Measurements from ENCODE around the gene VSTM1.

VSTM1 gene

GRCh38 chr19:54035215-54036178, 28.2 kb downstream of the VSTM1 start (continued):
- no peak for TF ChIP-seq ZNF70 (CRISPR knock-in tag; IDR thresholded peaks at IDR 0.05)
- TF ChIP-seq PATZ1 (CRISPR knock-in tag; IDR thresholded peaks at IDR 0.05; ENCODE audit: borderline replicate concordance) = no peak
- TF ChIP-seq ZFP30 (CRISPR knock-in tag; IDR thresholded peaks at IDR 0.05) = no peak
- TF ChIP-seq ESRRG (CRISPR knock-in tag; IDR thresholded peaks at IDR 0.05) = no peak
- TF ChIP-seq ARNTL (CRISPR knock-in tag; IDR thresholded peaks at IDR 0.05; ENCODE audit: borderline replicate concordance, low read depth) = no peak
- no peak for TF ChIP-seq ISL1 (CRISPR knock-in tag; IDR thresholded peaks at IDR 0.05)
- TF ChIP-seq SNAI2 (CRISPR knock-in tag; IDR thresholded peaks at IDR 0.05) = no peak

DNA sequence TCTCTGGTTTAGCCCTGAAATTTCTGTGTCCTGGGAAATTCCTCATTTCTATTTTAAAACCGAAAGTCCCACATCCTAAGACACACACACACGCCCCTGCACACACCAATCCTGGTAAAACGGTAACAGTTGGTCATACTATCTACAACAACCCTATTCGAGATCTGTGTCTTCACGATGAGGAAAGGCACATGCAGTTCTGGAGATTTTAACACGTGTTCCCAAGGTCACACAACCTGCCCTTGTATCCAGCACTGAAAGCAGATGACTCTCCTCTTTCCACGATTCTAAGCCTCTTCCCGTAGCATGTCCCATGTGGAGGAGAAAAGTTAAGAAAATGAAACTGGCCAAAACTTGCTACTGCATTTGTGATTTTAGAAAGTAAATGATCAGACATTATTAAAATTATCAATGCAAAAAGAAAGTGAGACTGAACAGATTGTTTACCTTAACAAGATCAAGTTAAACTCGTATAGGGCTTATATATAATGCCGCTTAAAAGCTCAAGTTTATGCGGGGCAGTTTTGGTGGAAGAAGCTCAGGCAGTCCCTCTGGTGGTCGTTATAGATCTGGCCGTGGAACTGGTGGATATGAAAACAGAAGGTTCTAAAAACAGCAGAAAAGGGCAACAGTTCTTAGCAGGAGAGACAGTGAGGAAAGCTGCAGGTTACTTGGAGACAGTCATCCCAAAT, 32.7 kb downstream of the VSTM1 start:
- ATAC-seq = peak; percentile 80

GRCh38 chr19:54029930-54030490, 33.7 kb downstream of the VSTM1 start:
- TF ChIP-seq OSR1 (CRISPR knock-in tag; IDR thresholded peaks at IDR 0.05) (no peak), TSHZ2 (CRISPR knock-in tag; IDR thresholded peaks at IDR 0.05) (no peak), TOX (CRISPR knock-in tag; IDR thresholded peaks at IDR 0.05; ENCODE audit: borderline replicate concordance) (no peak), ZNF70 (CRISPR knock-in tag; IDR thresholded peaks at IDR 0.05) (peak; percentile 47; the same call in 1 of the 2 replicates)
- peak; percentile 84 for ATAC-seq

More for the DNA sequence above, 32.7 kb downstream of the VSTM1 start:
- TF ChIP-seq SNAI2 (CRISPR knock-in tag; IDR thresholded peaks at IDR 0.05) = no peak
- TF ChIP-seq, protein P1, sequence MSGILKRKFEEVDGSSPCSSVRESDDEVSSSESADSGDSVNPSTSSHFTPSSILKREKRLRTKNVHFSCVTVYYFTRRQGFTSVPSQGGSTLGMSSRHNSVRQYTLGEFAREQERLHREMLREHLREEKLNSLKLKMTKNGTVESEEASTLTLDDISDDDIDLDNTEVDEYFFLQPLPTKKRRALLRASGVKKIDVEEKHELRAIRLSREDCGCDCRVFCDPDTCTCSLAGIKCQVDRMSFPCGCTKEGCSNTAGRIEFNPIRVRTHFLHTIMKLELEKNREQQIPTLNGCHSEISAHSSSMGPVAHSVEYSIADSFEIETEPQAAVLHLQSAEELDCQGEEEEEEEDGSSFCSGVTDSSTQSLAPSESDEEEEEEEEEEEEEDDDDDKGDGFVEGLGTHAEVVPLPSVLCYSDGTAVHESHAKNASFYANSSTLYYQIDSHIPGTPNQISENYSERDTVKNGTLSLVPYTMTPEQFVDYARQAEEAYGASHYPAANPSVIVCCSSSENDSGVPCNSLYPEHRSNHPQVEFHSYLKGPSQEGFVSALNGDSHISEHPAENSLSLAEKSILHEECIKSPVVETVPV (CRISPR knock-in tag; IDR thresholded peaks at IDR 0.05) = no peak
- no peak for TF ChIP-seq ZNF8 (CRISPR knock-in tag; IDR thresholded peaks at IDR 0.05)

DNA sequence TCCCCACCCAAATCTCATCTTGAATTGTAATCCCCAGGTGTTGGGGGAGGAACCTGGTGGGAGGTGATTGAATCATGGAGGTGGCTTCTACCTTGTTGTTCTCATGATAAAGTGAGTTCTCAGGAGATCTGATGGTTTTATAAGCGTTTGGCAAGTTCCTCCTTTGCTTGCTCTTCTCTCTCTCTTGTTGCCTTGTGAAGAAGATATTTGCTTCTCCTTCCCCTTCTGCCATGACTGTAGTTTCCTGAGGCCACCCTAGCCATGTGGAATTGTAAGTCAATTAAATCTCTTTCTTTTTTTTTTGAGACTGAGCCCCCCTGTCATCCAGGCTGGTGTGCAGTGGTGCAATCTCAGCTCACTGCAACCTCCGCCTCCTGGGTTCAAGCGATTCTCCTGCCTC, 34.4 kb downstream of the VSTM1 start:
- TF ChIP-seq ZC3H10 (CRISPR knock-in tag; IDR thresholded peaks at IDR 0.05) (no peak), TSHZ2 (CRISPR knock-in tag; IDR thresholded peaks at IDR 0.05) (no peak)
- ATAC-seq = no peak

GRCh38 chr19:54026656-54027055, 37.0 kb downstream of the VSTM1 start:
- TF ChIP-seq ZNF565 (CRISPR knock-in tag; conservative IDR thresholded peaks at IDR 0.05; ENCODE audit: low read depth) (no peak), ZC3H10 (CRISPR knock-in tag; IDR thresholded peaks at IDR 0.05) (no peak)
- no peak for ATAC-seq
